GM19035 (cell line): ENCODE data around the gene MAP3K7CL.

Experiments used
- ATAC-seq: cut with Tn5 transposase; IDR thresholded peaks from one replicate; pipeline ENCODE4 v1.9.1; 2021; ENCODE audit not compliant: unreplicated experiment

The MAP3K7CL gene, protein sequence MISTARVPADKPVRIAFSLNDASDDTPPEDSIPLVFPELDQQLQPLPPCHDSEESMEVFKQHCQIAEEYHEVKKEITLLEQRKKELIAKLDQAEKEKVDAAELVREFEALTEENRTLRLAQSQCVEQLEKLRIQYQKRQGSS

DNA sequence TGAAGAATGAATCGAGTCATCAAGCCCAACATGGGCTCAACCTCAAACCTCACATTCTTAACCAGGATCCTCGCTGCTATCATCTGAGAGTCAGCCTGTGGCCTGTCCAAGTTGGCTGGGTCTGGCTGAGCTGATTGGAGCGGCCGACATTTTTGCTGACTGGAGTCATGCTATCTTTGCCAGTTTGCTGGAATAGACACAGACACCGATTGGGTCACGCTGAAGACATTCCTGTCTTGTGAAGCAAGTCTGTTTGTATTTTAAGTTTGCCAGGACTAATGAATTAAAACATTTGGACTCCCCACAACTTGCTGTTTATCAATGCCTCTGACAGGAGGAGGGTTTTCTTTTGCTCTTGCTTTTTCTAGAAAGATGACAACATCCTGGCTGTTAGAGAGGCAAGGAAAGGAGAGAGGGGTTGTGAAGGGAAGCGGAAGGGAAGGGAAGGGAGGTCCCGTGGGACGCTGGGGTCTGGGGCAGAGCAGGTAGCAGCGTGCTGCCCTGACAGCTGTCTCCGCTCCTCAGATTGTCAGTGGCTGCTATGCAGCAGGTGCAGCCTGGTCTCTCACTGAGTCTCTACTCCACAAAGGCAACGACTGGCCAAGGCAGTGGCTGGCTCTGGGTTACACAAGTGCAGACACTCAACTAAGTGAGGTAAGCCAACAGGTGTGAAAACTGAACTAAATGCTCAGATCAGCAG lies at the start of gene MAP3K7CL:
TSS of gene MAP3K7CL (plus strand) at position 375 of the 700 bp plus-strand sequence. CDS start 2,701 bp downstream, outside the sequence.
- no peak for ATAC-seq

DNA sequence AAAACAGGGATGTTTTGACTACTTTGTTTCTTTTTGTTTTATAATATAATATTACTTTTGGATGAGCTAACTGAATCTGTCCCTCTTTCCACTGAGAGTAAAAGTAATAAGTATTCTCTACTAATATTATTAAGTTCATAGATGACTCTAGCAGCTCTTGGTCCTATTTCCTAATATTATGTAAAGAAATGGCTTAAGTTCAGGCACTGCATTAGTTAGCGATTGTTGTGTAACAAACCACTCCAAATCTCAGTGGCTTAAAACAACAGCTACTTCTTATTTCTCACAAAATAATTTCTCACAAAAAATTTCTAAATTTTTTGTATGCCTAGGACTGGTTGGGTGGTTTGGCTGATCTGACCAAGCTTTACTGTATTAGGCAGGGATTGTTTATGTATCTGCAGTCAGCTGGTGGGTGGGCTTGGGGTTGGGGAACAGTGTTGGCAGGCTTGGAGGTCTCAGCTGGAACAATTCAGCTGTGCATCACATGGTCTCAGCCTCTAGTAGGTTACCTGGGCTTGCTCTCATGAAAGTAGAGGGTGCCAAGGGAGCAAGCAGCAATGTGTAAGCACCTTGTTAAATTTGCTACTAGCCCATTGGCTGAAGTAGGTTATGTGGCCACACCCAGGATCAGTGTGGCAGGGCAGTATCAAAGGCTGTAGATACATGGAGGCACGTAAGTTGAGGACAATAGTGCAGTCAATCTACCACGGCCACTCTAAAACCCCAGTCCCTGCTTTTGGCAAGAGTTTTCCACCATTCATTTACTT lies 48.2 kb upstream of the MAP3K7CL start:
- no peak for ATAC-seq

DNA sequence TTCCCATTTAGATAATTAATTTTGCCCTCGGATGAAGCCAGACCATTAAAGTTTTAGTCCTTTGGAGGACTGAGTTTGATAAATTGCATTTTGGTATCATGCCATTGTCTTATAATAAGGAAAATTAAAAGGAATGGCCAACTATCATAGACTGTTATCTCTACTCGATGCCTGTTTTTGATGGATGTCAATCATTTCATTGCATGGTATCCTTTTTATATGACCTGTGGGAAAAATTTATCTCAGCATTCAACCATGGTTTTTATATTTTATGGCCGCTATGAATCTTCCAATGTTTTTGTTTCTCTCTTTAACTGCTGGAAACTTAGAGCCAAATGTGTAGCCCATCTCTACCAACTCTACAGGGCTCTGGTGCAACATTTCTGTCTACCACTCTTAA lies 47.1 kb upstream of the MAP3K7CL start:
- no peak for ATAC-seq

DNA sequence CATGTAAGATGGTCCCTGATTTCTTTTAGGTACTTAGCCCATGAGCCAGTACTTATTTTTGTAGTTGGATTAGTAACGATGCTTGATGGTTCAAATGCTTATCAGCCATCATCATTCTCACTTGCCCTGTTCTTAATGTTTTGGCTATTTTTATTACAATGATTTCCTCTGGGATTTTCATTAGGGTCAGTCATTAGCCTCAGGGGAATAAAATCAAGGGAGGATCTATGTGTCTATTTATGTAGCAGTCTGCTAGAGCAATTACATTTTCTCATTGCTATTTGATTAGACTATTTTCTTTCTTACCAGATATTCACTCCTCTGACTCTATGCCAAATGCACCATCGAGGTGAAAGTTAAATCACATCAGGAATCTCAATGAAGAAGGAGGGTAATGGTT lies 46.1 kb upstream of the MAP3K7CL start:
- ATAC-seq: no peak

DNA sequence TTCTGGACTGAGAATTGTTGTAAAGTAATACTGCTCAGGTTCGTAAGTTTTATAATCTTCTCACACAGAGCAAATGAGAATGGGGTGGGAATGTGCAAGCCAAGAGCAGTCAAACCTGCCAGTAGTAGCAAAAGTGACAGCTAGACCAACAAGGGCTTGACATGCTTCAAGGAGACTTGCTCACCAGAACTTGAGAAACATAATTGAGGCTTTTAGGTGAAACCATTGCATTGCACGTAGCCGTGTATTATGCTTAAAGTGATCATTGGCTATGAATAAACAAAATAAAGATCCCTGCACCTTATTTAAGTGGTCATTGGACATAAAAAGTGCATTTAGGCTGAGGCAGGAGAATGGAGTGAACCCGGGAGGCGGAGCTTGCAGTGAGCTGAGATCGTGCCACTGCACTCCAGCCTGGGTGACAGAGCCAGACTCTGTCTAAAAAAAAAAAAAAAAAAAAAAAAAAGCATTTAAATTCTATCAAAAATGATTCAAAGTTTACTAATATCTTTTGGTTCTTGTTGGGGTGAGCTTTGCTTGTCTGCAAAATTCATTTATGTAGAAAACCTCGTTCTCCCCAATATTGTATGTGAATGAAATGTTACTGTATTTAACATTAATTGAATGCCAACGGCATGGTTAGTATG lies 45.2 kb upstream of the MAP3K7CL start:
- no peak for ATAC-seq

DNA sequence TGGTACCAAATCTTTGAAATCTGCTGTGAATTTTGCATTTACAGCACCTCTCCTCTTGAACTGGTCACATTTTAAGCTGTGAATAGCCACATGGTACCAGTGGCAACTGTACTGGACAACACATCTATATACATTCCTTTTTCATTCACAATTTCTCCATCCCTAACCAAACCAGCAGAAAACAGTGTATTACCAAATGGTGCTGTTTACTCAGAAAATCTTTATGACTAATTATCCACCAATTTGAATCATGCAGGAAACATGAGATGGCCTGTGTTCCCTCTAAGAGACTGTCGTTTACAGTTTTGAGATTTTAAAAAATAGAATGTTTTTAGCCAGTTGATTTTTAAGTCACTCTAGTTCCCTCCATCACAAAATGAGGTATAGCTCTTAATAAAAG lies 39.4 kb upstream of the MAP3K7CL start:
- ATAC-seq: no peak

DNA sequence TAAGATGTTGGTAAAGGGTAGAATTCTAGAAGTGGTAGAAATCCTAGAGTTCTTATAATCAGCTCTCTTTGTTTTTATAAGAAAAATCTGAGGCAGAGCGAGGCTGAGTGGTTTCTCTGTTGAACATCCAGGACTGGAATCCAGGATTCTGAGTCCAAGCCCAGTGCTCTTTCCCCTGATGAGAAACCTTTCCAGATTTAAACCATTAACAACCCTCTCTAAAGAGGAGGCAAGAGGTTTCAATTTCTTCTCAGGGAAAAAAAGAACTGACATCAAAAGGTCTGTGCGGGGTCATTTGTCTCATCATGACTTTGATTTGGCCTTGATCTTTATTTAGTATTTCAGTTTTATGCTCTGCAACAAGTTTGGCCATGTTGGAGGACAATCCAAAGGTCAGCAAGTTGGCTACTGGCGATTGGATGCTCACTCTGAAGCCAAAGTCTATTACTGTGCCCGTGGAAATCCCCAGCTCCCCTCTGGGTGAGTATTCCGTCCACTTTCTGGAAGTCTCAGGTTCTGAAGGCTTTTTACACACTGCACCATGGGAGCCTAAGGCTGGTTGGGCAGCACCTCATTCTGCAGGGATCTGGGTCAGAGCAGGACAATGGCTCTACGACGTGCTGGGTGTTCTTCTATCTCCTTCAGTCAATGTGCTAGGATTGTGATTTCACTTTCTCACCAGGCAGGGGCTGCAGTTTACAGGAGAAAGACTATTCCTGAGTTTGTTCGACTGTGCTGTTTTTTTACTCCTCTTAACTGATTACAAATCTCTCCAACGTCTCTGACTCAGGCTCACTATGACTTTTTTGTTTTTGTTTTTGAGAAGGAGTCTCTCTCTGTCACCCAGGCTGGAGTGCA lies 38.1 kb upstream of the MAP3K7CL start:
- ATAC-seq: no peak

DNA sequence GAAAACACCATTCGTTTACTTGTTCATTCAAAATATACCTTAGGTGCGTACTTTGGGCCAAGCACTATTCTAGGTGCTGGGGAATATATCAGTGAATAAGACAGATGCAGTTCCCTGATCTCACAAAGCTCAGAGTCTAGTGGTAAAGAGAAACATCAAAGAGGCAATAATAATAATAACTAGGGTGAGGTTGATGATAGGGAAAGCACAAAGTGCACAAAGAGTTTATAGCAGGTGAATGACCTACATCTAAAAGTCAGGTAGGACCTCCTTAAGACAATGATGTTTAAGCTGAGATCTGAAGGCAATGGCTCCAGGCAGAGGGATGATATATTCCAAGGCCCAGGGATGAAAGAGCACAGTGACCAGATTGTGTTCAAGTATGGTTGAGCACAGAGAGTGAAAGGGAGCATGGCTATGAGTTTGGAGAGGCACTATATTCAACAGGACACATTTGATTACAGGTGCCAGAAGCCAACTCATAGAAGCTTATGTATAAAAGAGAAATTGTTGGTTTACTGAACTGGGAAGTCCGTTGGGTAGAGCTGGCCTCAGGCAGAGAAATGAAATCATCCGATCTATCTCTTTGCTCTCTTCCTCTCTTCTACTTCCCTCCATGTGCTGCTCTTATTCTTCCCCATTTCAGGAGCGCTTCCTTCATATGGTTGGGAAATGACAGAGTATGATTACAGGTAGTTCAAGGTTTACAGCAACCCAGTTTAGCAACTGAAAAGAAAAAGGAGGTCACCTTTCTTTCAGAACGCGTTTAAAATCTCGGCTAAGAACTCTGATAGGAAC lies 34.0 kb upstream of the MAP3K7CL start:
- no peak for ATAC-seq

DNA sequence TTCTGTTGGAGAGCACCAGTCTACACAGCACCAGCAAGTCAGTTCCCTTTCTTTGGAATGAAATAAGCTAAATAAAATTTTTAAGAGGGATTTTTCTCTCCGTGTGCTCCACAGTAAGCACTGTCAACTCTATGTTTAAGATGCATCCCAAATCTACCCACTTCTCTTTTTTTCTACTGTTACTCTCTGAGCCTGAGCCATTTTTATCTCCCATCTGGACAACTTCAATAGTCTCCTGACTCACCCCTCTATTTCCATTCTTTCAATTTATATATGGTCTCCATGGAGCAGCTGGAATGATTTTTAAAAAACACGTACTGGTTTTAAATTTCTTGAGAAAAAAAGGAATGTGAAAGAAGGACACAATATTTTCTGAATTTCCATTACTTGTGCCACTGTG lies 32.3 kb upstream of the MAP3K7CL start:
- ATAC-seq: no peak

DNA sequence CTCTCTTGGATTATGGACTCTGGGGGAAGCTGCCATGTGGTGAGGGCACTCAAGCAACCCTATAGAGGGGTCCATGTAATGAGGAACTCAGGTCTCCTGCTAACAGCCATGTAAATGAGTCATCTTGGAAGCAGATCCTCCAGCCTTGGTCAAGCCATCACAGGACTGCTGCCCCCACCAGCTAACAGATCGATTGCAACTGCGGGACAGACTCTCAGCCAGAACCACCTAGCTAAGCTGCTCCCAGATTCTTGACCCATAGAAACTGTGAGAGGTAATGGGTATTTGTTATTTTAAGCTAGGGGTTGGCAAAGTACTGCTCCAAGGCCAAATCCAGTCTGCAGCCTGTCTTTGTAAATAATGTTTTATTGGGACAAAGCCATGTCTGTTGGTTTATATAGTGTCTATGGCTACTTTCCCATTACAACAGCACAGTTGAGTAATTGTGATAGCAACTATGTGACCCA lies 27.6 kb upstream of the MAP3K7CL start:
- ATAC-seq: no peak

DNA sequence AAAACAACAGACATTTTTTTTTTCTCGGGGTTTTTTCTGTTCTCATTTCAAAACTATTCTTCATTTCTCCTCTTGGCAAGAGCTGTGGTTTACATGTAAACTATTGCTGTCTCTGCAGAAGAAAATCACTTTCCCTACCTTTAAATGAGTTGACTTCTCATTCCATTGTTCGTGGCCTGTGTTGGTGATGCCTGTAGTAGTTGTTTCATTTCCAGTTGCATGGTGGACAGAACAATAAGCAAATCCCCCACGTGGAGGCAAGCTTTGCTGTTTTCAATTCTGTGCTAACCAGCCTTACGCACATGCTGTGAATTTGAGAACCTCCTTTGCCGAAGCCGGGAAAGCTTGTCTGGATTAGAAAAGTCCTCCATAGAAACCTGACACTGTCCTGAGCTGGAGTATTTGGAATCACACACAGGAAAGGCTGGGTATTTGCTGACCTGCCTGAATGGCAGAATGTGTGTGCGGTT lies 26.2 kb upstream of the MAP3K7CL start:
- no peak for ATAC-seq

DNA sequence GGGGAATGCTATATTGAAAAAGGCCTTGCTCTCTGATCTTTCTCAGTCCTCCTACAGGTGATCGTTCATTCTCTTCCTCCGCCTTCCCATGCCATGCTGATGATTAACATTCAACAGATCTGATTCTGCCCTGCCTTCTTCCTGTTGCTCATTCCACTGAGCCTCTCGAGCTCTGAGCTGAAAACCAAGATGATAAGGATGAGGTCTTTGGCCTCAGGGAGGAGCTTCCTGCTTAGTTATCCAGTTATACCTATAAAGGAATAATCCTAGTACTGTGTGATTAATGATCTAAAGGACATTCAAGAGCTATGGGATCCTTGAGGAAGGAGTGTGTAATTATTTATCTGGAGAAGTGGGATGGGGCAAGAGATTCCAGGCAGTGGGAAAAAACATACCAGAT lies 25.2 kb upstream of the MAP3K7CL start:
- no peak for ATAC-seq

DNA sequence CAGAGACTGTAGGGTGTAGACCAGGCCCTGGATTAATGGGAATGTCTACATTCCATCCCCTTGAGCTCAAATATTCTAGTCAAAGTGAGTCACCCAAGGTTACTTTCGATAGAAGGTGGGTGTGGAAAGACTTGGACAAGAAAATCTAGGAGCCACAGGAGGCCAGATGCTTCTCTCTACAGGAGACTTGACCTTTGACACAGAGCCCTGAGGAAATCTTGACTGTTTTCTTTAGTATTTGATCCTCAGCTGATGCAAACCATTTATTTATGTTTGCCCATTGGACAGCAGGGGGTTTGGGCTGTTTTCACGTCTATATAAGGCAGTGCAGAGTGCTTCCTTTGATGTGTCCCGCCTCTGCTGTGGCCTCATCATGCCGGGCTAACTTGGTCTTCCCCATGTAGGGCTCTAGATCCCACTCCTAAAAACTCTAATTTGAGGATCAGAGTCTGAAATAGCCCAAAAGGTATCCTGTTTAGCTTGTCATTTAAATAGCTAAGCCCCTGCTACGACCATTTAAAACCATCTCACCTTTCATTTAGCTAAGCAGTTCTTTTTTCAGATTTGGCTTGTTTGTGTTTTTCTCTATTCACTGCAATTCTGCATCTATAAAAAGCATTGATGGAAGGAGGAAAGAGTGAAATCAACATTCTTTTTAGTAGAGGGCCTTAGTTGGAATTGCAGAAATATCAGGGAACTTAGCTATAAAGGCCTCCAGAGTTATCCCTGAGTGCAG lies 15.5 kb upstream of the MAP3K7CL start:
- ATAC-seq: no peak

DNA sequence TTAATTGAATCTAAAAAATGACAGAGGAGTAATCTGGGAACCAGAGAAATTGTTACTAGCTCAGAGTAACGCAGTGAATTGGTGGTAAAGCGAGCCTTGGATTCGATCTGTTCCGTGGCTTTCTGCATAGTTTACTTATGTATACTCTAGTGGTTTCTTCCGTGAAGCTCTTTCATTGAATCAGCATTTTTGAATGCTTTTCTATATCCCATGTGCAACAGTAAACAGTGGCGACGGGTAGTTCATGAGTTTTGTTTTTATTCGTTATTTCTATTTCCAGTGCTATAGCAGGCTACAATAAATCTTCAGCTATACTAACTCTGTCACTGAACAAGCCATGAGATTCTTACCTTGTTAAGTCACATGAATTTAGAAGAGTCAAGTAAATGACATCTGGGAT lies 14.5 kb upstream of the MAP3K7CL start:
- no peak for ATAC-seq

DNA sequence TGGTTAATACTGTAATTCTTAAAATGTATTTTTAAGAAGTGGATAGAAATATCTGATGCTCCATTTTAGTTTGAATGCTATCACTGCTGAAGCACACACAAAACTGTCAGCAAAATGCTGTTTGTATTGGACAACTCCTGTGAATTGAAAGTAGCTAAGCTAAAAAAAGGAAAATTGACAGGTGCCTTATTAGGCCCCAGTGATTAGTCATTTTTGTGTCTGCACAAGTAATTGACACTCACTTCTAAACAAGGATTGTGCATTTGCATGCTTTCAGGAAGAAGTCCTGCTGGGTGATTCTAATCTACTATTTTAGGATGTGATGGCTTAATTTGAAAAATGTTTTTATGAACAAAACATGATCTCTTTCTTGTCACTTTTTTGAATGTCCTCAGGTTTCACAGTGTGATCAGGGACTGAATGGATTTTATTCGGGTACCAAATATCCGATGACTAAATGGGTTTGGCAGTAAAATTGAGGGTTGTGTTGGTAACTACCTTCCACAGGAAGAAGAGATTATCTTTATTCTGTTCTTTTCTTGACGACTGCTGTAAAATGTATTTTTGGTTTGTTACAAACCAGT lies 13.0 kb upstream of the MAP3K7CL start:
- ATAC-seq: peak; percentile 58

DNA sequence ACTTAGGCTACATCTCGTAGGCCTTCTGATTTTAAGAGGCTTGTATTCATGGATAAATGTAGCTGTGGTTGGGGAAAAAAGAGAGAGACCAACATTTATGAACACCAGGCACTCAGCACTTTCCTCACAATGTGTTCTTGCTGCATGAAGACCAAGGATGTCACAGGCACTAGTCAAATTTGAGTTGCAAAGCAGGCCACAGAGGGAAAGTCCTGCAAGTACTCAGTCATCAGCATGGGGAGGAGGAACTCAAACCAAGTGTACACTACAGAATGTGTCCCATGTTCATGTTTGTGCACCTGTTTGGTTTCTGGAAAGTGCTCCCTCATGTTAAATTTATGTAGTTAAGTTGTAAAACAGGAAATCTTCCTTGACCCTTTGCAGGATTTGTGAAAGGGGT lies 8.7 kb upstream of the MAP3K7CL start:
- peak; percentile 77 for ATAC-seq

DNA sequence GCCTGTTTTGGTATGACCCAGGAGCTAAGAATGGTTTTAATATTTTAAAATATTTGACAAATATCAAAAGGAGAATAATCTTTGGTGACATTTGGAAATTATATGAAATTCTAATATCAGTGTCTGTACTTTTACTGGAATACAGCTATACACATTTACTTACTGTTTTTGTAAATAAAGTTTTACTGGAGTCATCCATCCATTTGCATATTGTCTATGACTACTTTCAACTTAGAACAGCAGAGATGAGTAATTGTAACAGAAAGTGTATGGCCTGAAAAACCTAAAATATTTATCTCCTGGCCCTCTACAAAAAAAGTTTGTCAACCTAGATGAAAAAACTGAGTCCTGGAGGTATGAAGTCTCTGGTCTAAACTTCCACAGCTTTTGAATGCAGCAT lies 5.8 kb upstream of the MAP3K7CL start:
- no peak for ATAC-seq

DNA sequence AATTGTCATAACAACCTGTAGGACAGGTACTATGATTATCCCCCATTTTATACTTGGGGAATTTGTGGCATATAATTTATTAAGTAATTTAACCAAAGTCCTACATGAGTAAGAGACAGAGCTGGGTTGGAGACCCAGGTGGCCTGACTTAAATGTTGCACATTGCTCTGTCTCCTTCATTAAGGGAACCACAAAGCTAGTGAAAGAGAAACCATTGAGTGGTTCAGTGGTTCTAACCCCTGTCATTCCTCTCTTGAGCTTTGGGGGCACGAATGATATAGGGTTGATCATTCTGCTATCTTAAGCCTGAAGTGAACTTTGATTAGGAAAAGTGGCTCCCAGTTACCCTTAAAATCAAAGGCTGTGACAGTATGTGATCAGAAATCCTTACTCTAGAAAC lies 5.3 kb upstream of the MAP3K7CL start:
- ATAC-seq: peak; percentile 75

DNA sequence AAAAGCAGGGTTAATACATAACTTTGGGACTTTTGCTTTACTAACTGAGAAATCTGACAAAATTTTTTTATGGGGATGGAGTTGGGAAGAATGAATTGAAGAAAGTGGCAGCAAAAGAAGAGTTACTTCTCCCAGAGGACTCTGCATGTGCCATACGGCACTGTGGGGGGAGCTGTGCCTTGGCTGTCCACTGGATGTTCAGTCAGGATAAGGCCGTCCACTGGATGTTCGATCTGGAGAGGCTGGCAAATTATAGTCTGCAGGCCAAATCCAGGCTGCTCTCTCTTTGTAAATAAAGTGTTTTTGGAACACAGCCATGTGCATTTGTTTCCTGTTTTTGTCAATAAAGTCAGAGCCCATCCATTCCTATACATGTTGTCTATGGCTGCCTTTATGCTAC lies 4.5 kb upstream of the MAP3K7CL start:
- ATAC-seq: no peak
